Rectal smooth muscle tissue (tissue), 1 donor: ENCODE data around the gene FBN1.
A peak's percentile ranks its signal among the peaks of the same experiment; 100 is the strongest.

Experiments
- H3K27ac ChIP-seq: one replicate; pipeline ENCODE4 v1.7.0; 2013; ENCODE audit warnings: low read depth, low read length, inconsistent platforms
- H3K27me3 ChIP-seq: one replicate; pipeline ENCODE4 v1.7.0; 2013; ENCODE audit warnings: low read length; ENCODE audit not compliant: control insufficient read depth, insufficient read depth
- H3K36me3 ChIP-seq: one replicate; pipeline ENCODE4 v1.7.0; 2013; ENCODE audit warnings: low read length; ENCODE audit not compliant: control insufficient read depth, insufficient read depth
- H3K4me1 ChIP-seq: one replicate; pipeline ENCODE4 v1.7.0; 2013; ENCODE audit warnings: low read length; ENCODE audit not compliant: control insufficient read depth, insufficient read depth
- H3K4me3 ChIP-seq: one replicate; pipeline ENCODE4 v1.7.0; 2013; ENCODE audit warnings: low read length
- H3K9ac ChIP-seq: one replicate; pipeline ENCODE4 v1.7.0; 2013; ENCODE audit warnings: low read length

FBN1 gene

DNA sequence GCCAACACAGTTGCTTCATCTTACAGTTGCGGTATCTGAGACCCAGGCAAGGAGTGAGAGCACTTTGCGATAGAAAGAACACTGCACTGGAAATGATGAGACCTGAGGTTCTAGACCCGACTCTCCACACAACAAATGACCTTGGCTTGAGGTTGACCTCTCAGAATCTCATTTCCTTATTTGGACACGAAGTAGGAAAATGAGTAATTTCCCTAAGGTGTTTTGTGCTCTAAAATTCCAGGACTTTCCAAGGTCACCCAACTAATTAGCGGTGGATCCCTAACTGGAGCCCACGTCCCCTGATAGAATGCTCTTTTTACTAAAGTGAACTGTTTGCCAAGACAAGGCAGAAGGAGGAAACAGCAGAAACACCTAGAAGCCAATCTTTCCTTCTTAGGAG lies 26.7 kb upstream of the FBN1 start:
- Histone ChIP-seq H3K4me1 (no peaks in the 10 kb centered on the region), H3K27ac (no peak overlapping the region), H3K36me3 (no peaks in the 10 kb centered on the region), H3K4me3 (no peak overlapping the region), H3K9ac (no peak overlapping the region), H3K27me3 (no peaks in the 10 kb centered on the region)

GRCh38 chr15:48671103-48672022 lies 25.9 kb upstream of the FBN1 start:
- Histone ChIP-seq H3K4me3 (no peak overlapping the region), H3K9ac (no peak overlapping the region), H3K36me3 (no peaks in the 10 kb centered on the region), H3K27ac (no peak overlapping the region), H3K4me1 (no peaks in the 10 kb centered on the region), H3K27me3 (no peaks in the 10 kb centered on the region)

GRCh38 chr15:48667701-48668100 lies 22.2 kb upstream of the FBN1 start:
- Histone ChIP-seq H3K4me3 (no peak overlapping the region), H3K36me3 (no peaks in the 10 kb centered on the region), H3K9ac (no peak overlapping the region), H3K27ac (no peak overlapping the region), H3K27me3 (no peaks in the 10 kb centered on the region), H3K4me1 (no peaks in the 10 kb centered on the region)

GRCh38 chr15:48664436-48664835 lies 18.9 kb upstream of the FBN1 start:
- H3K4me1 ChIP-seq, result no peaks in the 10 kb centered on the region
- no peaks in the 10 kb centered on the region for H3K27me3 ChIP-seq
- no peak overlapping the region for H3K4me3 ChIP-seq
- H3K36me3 ChIP-seq, result no peaks in the 10 kb centered on the region
- no peak overlapping the region for H3K9ac ChIP-seq
- H3K27ac ChIP-seq, result no peak overlapping the region

DNA sequence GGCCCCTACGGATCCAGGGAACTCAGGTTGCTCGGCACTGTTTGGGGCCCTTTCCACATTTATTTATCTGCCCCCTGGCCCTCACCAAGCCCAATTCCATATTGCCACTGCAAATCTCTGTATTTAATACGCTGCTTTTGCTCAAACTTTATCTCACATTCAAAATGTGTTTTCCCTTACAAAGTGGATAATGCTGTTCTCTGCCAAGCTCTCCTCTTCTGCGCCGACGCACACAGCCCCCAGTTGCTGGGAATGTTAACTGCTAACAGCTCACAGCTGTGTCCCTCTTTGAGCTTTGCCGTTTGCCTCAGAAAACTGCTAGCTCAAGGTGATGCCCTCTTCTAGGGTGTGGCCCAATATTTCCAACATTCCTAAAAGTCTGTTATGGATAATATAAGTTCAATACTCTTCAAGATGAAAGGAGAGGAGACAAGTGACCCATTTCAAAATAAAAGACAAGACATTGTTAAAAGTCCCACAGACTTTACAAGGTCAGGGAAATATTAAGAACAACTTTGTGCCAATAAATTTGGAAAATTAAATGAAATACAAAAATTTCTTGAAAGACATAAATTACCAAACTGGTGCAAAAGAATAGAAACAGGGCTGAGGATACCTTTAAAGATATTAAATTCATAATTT lies 12.6 kb upstream of the FBN1 start:
- Histone ChIP-seq H3K36me3 (no peaks in the 10 kb centered on the region), H3K4me3 (no peak overlapping the region), H3K4me1 (no peaks in the 10 kb centered on the region), H3K27ac (no peak overlapping the region), H3K9ac (no peak overlapping the region), H3K27me3 (no peaks in the 10 kb centered on the region)

DNA sequence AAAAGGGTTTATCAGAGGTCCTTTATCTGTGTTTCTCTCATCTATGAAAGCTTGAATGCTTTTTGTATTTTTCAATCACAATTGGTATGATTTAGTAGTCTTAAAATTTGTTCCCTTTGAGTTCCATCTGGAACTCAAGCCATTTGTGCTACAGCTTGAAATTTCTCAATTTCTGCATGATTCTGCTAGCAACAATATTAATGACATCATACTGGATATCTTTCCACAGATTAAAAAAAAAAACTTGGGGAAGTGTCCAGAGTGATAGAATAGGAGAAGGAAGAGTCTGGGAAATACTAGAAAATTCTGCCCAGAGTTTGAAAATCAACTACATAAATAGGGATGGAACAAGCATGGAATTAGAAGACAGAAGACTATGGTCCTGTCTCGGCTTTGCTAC lies 9.3 kb upstream of the FBN1 start:
- no peak overlapping the region for H3K9ac ChIP-seq
- H3K36me3 ChIP-seq, result no peaks in the 10 kb centered on the region
- no peaks in the 10 kb centered on the region for H3K27me3 ChIP-seq
- no peaks in the 10 kb centered on the region for H3K4me1 ChIP-seq
- no peak overlapping the region for H3K4me3 ChIP-seq
- H3K27ac ChIP-seq, result no peak overlapping the region

DNA sequence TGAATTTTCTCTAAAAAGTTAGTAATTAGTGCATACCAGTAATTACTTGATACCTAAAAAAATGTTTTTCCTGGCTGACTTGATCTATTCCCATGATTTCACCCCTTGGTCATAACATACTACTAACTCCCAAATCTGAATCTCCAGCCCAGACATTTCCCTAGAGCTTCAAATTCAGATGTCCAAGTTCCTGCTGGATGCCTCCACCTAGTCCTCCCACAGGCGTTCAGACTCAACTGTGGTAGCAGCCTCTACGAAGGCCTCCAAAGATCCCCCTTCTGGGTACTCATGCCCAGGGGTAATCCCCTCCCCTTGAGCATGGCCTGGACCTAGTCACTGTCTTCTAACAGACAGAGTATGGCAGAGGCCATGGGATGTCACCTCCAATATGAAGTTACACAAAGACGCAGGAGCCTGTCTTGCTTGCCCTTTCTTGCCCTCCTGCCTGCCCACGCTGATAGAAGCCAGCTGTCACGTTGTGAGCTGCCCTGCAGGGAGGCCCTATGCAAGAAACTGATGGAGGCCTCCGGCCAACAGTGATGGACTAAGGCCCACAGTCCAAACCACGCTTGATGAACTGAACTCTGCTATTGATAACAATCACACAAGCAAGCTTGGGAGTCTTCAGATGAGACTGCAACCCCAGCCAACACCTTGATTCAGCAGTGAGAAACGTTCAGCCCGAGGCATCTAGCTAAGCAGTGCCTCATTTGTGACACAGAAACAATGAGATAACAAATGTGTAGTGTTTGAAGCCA lies 8.6 kb upstream of the FBN1 start:
- Histone ChIP-seq H3K36me3 (no peaks in the 10 kb centered on the region), H3K27me3 (no peaks in the 10 kb centered on the region), H3K27ac (no peak overlapping the region), H3K4me1 (no peaks in the 10 kb centered on the region), H3K9ac (no peak overlapping the region), H3K4me3 (no peak overlapping the region)

DNA sequence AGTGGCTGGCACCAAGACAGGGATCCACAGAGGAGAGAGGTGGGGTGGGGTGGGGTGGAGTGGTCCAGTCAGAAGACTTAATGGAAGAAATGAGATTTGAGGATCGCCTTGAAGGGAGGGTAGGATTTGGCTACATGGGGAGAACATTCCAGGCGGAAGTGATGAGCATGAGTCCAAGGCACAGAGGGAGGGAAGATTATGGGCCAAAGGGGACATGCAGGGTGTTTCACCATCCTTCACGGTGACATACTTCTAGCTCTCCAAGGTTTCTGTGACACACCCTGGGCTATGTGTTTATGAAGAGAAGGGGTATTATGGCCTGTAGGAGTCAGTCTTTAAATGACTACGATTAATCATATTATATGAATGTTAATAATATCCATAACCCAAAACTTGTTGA lies 7.7 kb upstream of the FBN1 start:
- Histone ChIP-seq H3K4me1 (no peaks in the 10 kb centered on the region), H3K9ac (no peak overlapping the region), H3K4me3 (no peak overlapping the region), H3K27ac (no peak overlapping the region), H3K36me3 (no peaks in the 10 kb centered on the region), H3K27me3 (no peaks in the 10 kb centered on the region)

DNA sequence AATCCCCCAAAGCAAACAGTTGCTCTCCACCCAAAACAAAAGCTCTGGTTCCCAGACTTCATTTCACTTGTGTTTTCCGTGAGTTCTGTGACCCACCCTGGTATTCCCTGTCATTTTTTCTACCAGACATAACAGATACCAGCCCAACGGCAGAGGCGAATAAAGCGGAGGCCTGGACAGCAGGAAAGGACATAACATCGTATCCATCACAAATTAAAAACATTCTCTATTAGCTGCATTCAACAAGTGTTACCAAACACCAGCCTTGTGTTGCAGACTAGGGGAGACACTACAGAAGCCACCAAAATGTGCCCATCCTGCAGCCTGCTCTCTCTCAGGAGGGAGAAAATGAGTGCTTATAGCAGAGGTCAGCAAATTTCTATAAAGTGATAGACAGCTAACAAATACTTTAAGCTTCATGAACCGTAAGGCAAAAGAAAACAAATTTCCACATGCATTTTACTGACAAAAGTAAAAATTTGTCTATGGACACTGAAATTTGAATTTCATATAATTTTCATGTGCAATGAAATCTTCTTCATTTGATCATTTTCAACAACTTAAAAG lies 7.1 kb upstream of the FBN1 start:
- Histone ChIP-seq H3K36me3 (no peaks in the 10 kb centered on the region), H3K4me1 (no peaks in the 10 kb centered on the region), H3K27me3 (no peaks in the 10 kb centered on the region), H3K4me3 (no peak overlapping the region), H3K9ac (no peak overlapping the region), H3K27ac (no peak overlapping the region)

DNA sequence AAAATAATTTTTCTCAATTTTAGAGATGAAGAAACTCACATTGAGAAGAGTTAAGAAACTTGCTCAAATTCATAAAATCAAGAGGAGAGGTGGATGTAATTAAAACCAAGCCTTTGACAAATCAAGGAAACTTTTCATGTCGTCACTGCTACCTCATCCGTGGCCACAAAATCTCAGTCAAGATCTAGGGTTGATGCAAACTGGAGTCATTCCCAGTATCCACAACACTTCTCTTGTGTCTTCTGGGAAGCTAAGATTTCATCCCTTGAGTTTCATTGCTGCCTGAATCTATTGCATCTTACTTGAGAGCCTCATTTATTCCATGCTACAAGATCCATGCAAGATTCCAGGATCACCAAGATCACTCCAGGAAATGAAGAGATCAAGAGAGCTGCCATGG lies 5.4 kb upstream of the FBN1 start:
- no peak overlapping the region for H3K4me3 ChIP-seq
- H3K36me3 ChIP-seq, result no peaks in the 10 kb centered on the region
- H3K4me1 ChIP-seq, result no peaks in the 10 kb centered on the region
- H3K27ac ChIP-seq, result no peak overlapping the region
- no peak overlapping the region for H3K9ac ChIP-seq
- H3K27me3 ChIP-seq, result no peaks in the 10 kb centered on the region

DNA sequence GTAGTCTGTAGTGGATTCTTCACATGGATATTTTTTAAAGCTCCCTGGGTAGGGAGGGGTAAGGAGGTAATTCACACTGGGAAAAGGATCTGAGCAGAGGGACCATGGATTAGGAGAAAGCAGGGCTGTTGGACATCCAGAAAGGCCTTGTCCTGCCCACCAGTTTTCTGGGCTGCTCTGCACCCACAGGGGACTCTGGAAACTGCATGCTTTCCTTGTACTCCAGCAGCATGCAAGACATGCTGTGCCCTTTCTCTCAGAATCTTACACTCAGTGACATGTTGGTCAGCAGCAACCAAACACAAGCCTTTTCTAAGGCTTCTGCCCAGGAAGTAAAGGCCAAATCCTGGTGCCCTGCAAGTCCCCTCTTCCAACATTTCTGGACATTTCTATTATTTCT lies 2.5 kb upstream of the FBN1 start:
- Histone ChIP-seq H3K4me3 (no peak overlapping the region), H3K4me1 (no peaks in the 10 kb centered on the region), H3K27ac (no peak overlapping the region), H3K9ac (no peak overlapping the region), H3K36me3 (no peaks in the 10 kb centered on the region), H3K27me3 (no peaks in the 10 kb centered on the region)

GRCh38 chr15:48646331-48646730 lies 822 bp upstream of the FBN1 start:
- Histone ChIP-seq H3K36me3 (no peaks in the 10 kb centered on the region), H3K27me3 (no peaks in the 10 kb centered on the region), H3K4me3 (peak overlapping the region; percentile 78), H3K27ac (peak overlapping the region; percentile 57), H3K4me1 (no peaks in the 10 kb centered on the region), H3K9ac (no peak overlapping the region)
